Measurements from ENCODE around the gene ZNF311. TPM values are rescaled to one million over a fixed set of nuclear protein-coding genes. Genes with fewer than 3 reads are reported as not detected.

Gene ZNF311
- total and polyA plus RNA-seq, 9 of the 15 experiments (the other 6 are each of a cell fraction or from before 2014, with no cell fraction given) = 5.1 to 10.0 (median 7.5) TPM

- TF ChIP-seq NR4A1 (CRISPR knock-in tag; IDR thresholded peaks at IDR 0.05) (no peak), NR4A1 (tag; IDR thresholded peaks at IDR 0.05) (0 out of 2 replicates have a peak, but pooled peaks have one; percentile 48), FOS (IDR thresholded peaks at IDR 0.05; ENCODE audit: extremely low read depth, insufficient read length) (no peak), MNT (conservative IDR thresholded peaks at IDR 0.05) (0 out of 4 replicates have a peak, but pooled peaks of 1 of the 2 experiments have one; percentile 23), SIN3A (IDR thresholded peaks at IDR 0.05; ENCODE audit: borderline replicate concordance in 2 of 2, control insufficient read depth in 1 of 2, low read depth in 2 of 2, low read length in 2 of 2) (0 out of 4 replicates have a peak, but pooled peaks of 1 of the 2 experiments have one; percentile 53), SMARCA4 (IDR thresholded peaks at IDR 0.05) (peak; percentile 51; the same call in 1 of the 2 replicates), CBFA2T2 (conservative IDR thresholded peaks at IDR 0.05) (peak; percentile 62), YY1 (IDR thresholded peaks at IDR 0.05; ENCODE audit: borderline replicate concordance in 1 of 3, control insufficient read depth in 1 of 3, extremely low read depth in 1 of 3, insufficient read depth in 3 of 3, insufficient read length in 1 of 3, insufficient replicate concordance in 2 of 3, low read depth in 1 of 3, low read length in 2 of 3) (peak in 1 of 3 experiments; percentile 78), MEF2D (tag; conservative IDR thresholded peaks at IDR 0.05; ENCODE audit: low read depth) (peak; percentile 52), TOE1 (IDR thresholded peaks at IDR 0.05; ENCODE audit: borderline replicate concordance) (0 out of 2 replicates have a peak, but pooled peaks have one; percentile 17), TOE1 (CRISPR knock-in tag; IDR thresholded peaks at IDR 0.05; ENCODE audit: borderline replicate concordance, low read depth) (no peak)
- TF ChIP-seq, protein P1, sequence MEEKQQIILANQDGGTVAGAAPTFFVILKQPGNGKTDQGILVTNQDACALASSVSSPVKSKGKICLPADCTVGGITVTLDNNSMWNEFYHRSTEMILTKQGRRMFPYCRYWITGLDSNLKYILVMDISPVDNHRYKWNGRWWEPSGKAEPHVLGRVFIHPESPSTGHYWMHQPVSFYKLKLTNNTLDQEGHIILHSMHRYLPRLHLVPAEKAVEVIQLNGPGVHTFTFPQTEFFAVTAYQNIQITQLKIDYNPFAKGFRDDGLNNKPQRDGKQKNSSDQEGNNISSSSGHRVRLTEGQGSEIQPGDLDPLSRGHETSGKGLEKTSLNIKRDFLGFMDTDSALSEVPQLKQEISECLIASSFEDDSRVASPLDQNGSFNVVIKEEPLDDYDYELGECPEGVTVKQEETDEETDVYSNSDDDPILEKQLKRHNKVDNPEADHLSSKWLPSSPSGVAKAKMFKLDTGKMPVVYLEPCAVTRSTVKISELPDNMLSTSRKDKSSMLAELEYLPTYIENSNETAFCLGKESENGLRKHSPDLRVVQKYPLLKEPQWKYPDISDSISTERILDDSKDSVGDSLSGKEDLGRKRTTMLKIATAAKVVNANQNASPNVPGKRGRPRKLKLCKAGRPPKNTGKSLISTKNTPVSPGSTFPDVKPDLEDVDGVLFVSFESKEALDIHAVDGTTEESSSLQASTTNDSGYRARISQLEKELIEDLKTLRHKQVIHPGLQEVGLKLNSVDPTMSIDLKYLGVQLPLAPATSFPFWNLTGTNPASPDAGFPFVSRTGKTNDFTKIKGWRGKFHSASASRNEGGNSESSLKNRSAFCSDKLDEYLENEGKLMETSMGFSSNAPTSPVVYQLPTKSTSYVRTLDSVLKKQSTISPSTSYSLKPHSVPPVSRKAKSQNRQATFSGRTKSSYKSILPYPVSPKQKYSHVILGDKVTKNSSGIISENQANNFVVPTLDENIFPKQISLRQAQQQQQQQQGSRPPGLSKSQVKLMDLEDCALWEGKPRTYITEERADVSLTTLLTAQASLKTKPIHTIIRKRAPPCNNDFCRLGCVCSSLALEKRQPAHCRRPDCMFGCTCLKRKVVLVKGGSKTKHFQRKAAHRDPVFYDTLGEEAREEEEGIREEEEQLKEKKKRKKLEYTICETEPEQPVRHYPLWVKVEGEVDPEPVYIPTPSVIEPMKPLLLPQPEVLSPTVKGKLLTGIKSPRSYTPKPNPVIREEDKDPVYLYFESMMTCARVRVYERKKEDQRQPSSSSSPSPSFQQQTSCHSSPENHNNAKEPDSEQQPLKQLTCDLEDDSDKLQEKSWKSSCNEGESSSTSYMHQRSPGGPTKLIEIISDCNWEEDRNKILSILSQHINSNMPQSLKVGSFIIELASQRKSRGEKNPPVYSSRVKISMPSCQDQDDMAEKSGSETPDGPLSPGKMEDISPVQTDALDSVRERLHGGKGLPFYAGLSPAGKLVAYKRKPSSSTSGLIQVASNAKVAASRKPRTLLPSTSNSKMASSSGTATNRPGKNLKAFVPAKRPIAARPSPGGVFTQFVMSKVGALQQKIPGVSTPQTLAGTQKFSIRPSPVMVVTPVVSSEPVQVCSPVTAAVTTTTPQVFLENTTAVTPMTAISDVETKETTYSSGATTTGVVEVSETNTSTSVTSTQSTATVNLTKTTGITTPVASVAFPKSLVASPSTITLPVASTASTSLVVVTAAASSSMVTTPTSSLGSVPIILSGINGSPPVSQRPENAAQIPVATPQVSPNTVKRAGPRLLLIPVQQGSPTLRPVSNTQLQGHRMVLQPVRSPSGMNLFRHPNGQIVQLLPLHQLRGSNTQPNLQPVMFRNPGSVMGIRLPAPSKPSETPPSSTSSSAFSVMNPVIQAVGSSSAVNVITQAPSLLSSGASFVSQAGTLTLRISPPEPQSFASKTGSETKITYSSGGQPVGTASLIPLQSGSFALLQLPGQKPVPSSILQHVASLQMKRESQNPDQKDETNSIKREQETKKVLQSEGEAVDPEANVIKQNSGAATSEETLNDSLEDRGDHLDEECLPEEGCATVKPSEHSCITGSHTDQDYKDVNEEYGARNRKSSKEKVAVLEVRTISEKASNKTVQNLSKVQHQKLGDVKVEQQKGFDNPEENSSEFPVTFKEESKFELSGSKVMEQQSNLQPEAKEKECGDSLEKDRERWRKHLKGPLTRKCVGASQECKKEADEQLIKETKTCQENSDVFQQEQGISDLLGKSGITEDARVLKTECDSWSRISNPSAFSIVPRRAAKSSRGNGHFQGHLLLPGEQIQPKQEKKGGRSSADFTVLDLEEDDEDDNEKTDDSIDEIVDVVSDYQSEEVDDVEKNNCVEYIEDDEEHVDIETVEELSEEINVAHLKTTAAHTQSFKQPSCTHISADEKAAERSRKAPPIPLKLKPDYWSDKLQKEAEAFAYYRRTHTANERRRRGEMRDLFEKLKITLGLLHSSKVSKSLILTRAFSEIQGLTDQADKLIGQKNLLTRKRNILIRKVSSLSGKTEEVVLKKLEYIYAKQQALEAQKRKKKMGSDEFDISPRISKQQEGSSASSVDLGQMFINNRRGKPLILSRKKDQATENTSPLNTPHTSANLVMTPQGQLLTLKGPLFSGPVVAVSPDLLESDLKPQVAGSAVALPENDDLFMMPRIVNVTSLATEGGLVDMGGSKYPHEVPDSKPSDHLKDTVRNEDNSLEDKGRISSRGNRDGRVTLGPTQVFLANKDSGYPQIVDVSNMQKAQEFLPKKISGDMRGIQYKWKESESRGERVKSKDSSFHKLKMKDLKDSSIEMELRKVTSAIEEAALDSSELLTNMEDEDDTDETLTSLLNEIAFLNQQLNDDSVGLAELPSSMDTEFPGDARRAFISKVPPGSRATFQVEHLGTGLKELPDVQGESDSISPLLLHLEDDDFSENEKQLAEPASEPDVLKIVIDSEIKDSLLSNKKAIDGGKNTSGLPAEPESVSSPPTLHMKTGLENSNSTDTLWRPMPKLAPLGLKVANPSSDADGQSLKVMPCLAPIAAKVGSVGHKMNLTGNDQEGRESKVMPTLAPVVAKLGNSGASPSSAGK (IDR thresholded peaks at IDR 0.05) = peak; percentile 24; the same call in 1 of the 2 replicates
Observed at GRCh38 chr6:28979679-28980078, 25.4 kb downstream of the ZNF311 start (continued).
